ENCODE results near the gene OPN3.

Gene OPN3

GRCh38 chr1:241605146-241605805 lies 34.9 kb downstream of the OPN3 start:
- H3K4me3 Mint-ChIP-seq = no peak overlapping the region
- H3K27me3 Mint-ChIP-seq (ENCODE audit: low read depth) = no peaks in the 10 kb centered on the region
- peaks cover 9% of the 10 kb centered on the region for H3K36me3 Mint-ChIP-seq (ENCODE audit: low read depth)
- no peak overlapping the region for H3K27ac Mint-ChIP-seq
- no peak for DNase-seq (ENCODE audit: low spot score)
- H3K4me1 Mint-ChIP-seq (ENCODE audit: low read depth) = no peaks in the 10 kb centered on the region
- no peaks in the 10 kb centered on the region for H3K9me3 Mint-ChIP-seq

DNA sequence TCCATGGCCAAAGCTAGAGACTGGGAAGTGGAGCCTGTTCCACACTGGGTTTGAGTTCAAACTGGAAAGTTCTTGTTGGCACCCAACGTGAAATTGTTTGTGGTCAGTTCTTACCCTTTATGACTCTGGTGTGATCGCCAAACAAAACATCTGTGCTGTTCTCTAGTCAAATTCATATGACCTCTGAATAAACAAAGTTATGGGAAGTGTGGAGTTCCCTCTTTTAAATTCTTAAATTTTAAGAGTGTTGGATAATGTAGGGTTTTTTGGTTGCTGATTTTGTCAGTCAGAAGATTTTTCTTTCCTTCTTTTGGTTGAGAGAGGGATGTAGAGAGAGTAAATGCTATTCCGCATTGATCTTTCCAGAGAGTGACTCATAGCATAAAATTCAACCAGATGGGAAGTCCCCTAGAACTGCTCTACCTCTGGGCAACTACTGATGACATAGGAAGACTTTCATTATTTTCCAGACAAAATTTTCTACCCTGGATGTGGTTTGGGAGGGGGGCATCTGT lies 36.4 kb downstream of the OPN3 start:
- H3K9me3 Mint-ChIP-seq = no peaks in the 10 kb centered on the region
- no peak overlapping the region for H3K27ac Mint-ChIP-seq
- DNase-seq (ENCODE audit: low spot score) = no peak
- H3K4me3 Mint-ChIP-seq = no peak overlapping the region
- peaks cover 9% of the 10 kb centered on the region for H3K36me3 Mint-ChIP-seq (ENCODE audit: low read depth)
- H3K27me3 Mint-ChIP-seq (ENCODE audit: low read depth) = no peaks in the 10 kb centered on the region
- H3K4me1 Mint-ChIP-seq (ENCODE audit: low read depth) = no peaks in the 10 kb centered on the region

GRCh38 chr1:241600496-241600901 lies 39.7 kb downstream of the OPN3 start:
- Mint-ChIP-seq H3K4me1 (ENCODE audit: low read depth) (no peaks in the 10 kb centered on the region), H3K36me3 (ENCODE audit: low read depth) (peaks cover 9% of the 10 kb centered on the region), H3K4me3 (no peak overlapping the region), H3K27me3 (ENCODE audit: low read depth) (no peaks in the 10 kb centered on the region), H3K9me3 (no peaks in the 10 kb centered on the region), H3K27ac (no peak overlapping the region)
- no peak for DNase-seq (ENCODE audit: low spot score)

- H3K27me3 Mint-ChIP-seq (ENCODE audit: low read depth) = no peaks in the 10 kb centered on the region
- H3K4me1 Mint-ChIP-seq (ENCODE audit: low read depth) = no peaks in the 10 kb centered on the region
- H3K4me3 Mint-ChIP-seq = no peak overlapping the region
- H3K36me3 Mint-ChIP-seq (ENCODE audit: low read depth) = peaks cover 11% of the 10 kb centered on the region
- no peak overlapping the region for H3K27ac Mint-ChIP-seq
- DNase-seq (ENCODE audit: low spot score) = no peak
- no peaks in the 10 kb centered on the region for H3K9me3 Mint-ChIP-seq
These were observed 41.9 kb downstream of the OPN3 start for GRCh38 chr1:241598249-241598648.

DNA sequence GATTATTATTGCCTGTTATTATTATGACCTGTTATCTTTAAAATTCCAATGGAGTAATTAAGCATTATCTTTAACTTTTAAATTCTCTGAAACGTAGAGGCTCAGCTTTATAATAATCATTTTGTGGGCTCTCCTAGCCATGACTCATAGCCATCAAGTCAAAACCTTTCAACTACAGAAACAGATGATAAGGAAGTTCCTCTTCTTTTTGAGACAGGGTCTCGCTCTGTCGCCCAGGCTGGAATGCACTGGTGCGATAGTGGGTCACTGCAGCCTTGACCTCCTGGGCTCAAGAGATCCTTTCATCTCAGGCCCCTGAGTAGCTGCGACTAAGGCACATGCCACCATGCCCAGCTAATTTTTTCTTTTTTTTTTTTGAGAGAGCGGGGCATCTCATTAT lies 43.5 kb downstream of the OPN3 start:
- DNase-seq (ENCODE audit: low spot score) = no peak
- H3K9me3 Mint-ChIP-seq = no peaks in the 10 kb centered on the region
- peaks cover 5% of the 10 kb centered on the region for H3K36me3 Mint-ChIP-seq (ENCODE audit: low read depth)
- no peak overlapping the region for H3K27ac Mint-ChIP-seq
- no peaks in the 10 kb centered on the region for H3K27me3 Mint-ChIP-seq (ENCODE audit: low read depth)
- peaks cover 2% of the 10 kb centered on the region for H3K4me1 Mint-ChIP-seq (ENCODE audit: low read depth)
- H3K4me3 Mint-ChIP-seq = no peak overlapping the region

- DNase-seq (ENCODE audit: low spot score) = no peak
- H3K9me3 Mint-ChIP-seq = no peaks in the 10 kb centered on the region
- H3K36me3 Mint-ChIP-seq (ENCODE audit: low read depth) = peaks cover 2% of the 10 kb centered on the region
- no peak overlapping the region for H3K4me3 Mint-ChIP-seq
- peaks cover 3% of the 10 kb centered on the region for H3K4me1 Mint-ChIP-seq (ENCODE audit: low read depth)
- no peaks in the 10 kb centered on the region for H3K27me3 Mint-ChIP-seq (ENCODE audit: low read depth)
- H3K27ac Mint-ChIP-seq = no peak overlapping the region
These were observed 47.0 kb downstream of the OPN3 start for GRCh38 chr1:241593186-241593585.

GRCh38 chr1:241592273-241592958 lies 47.8 kb downstream of the OPN3 start:
- Mint-ChIP-seq H3K27ac (no peak overlapping the region), H3K36me3 (ENCODE audit: low read depth) (peaks cover 2% of the 10 kb centered on the region), H3K9me3 (no peaks in the 10 kb centered on the region), H3K27me3 (ENCODE audit: low read depth) (no peaks in the 10 kb centered on the region), H3K4me1 (ENCODE audit: low read depth) (peaks cover 3% of the 10 kb centered on the region), H3K4me3 (no peak overlapping the region)
- DNase-seq (ENCODE audit: low spot score) = no peak

DNA sequence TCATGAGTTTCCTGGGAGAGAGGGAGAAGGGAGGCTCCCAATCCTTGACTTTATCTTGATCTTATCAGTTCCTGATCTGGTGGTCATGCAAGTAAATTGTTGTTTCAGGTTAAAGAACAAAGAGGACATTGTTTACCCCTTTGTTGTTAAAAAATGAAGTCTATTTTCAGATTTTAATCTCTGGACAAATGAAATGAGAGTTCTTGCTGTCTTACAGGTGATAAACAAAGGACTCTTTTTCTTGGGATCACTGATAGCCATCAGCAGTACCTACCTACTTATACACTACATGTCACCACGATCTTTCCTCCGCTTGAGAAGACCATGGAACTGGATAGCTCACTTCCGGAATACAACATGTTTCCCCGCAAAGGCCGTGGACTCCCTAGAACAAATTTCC lies 48.4 kb downstream of the OPN3 start:
- no peaks in the 10 kb centered on the region for H3K27me3 Mint-ChIP-seq (ENCODE audit: low read depth)
- H3K36me3 Mint-ChIP-seq (ENCODE audit: low read depth) = peaks cover 2% of the 10 kb centered on the region
- H3K4me3 Mint-ChIP-seq = no peak overlapping the region
- no peak overlapping the region for H3K27ac Mint-ChIP-seq
- DNase-seq (ENCODE audit: low spot score) = no peak
- no peaks in the 10 kb centered on the region for H3K9me3 Mint-ChIP-seq
- peaks cover 3% of the 10 kb centered on the region for H3K4me1 Mint-ChIP-seq (ENCODE audit: low read depth)

DNA sequence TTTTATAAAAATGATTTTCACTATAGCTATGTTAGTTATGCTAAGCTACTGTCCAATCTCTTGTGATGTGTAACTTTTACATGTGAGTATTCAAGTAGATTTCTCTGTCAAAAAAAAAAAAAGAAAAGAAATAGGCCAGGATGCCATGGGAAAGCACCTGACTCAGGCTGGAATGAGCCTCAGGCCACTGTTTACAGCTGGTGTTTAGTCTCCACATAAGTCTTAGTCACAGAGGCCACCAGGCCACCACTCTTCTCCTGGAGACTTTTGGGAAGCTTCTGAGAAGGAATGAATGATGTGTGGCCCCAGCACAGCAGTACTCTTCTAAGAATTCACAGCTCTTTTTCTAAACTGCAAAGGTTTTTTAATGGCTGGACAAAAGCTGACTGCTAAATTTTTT lies 48.9 kb downstream of the OPN3 start:
- no peak for DNase-seq (ENCODE audit: low spot score)
- Mint-ChIP-seq H3K36me3 (ENCODE audit: low read depth) (peaks cover 2% of the 10 kb centered on the region), H3K4me1 (ENCODE audit: low read depth) (peaks cover 3% of the 10 kb centered on the region), H3K27ac (no peak overlapping the region), H3K9me3 (no peaks in the 10 kb centered on the region), H3K27me3 (ENCODE audit: low read depth) (no peaks in the 10 kb centered on the region), H3K4me3 (no peak overlapping the region)

DNA sequence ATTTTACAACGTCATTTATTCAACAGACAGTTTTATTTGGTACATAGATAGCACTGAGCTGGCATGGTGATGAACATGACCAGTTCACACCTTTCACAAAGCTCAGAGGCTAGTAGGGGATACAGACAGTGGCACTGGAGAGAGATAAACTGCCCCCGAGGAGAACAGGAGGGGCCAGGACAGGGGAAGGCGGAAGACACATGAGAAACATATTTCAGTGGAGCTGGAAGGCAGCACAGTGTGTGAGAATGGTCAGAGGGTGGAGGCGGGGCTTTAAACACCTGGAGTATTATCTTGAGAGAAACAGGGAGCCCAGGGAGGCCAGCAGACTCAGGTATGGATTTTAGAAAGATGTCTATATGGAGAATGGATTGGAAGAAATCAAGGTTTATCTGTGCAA lies 49.5 kb downstream of the OPN3 start:
- H3K36me3 Mint-ChIP-seq (ENCODE audit: low read depth) = peaks cover 2% of the 10 kb centered on the region
- peaks cover 3% of the 10 kb centered on the region for H3K4me1 Mint-ChIP-seq (ENCODE audit: low read depth)
- no peak overlapping the region for H3K27ac Mint-ChIP-seq
- H3K9me3 Mint-ChIP-seq = no peaks in the 10 kb centered on the region
- no peak for DNase-seq (ENCODE audit: low spot score)
- no peaks in the 10 kb centered on the region for H3K27me3 Mint-ChIP-seq (ENCODE audit: low read depth)
- H3K4me3 Mint-ChIP-seq = no peak overlapping the region

- Mint-ChIP-seq H3K4me3 (no peak overlapping the region), H3K27ac (no peak overlapping the region), H3K9me3 (no peaks in the 10 kb centered on the region), H3K27me3 (ENCODE audit: low read depth) (no peaks in the 10 kb centered on the region), H3K36me3 (ENCODE audit: low read depth) (no peaks in the 10 kb centered on the region), H3K4me1 (ENCODE audit: low read depth) (peaks cover 3% of the 10 kb centered on the region)
- DNase-seq (ENCODE audit: low spot score) = no peak
These were observed 50.6 kb downstream of the OPN3 start for GRCh38 chr1:241589521-241589920.

- peaks cover 3% of the 10 kb centered on the region for H3K4me1 Mint-ChIP-seq (ENCODE audit: low read depth)
- H3K4me3 Mint-ChIP-seq = no peak overlapping the region
- no peaks in the 10 kb centered on the region for H3K36me3 Mint-ChIP-seq (ENCODE audit: low read depth)
- H3K27me3 Mint-ChIP-seq (ENCODE audit: low read depth) = no peaks in the 10 kb centered on the region
- H3K27ac Mint-ChIP-seq = no peak overlapping the region
- H3K9me3 Mint-ChIP-seq = no peaks in the 10 kb centered on the region
- DNase-seq (ENCODE audit: low spot score) = no peak
These were observed 53.2 kb downstream of the OPN3 start for GRCh38 chr1:241586905-241587512.

- H3K9me3 Mint-ChIP-seq = no peaks in the 10 kb centered on the region
- no peaks in the 10 kb centered on the region for H3K27me3 Mint-ChIP-seq (ENCODE audit: low read depth)
- no peaks in the 10 kb centered on the region for H3K36me3 Mint-ChIP-seq (ENCODE audit: low read depth)
- H3K4me3 Mint-ChIP-seq = no peak overlapping the region
- no peak overlapping the region for H3K27ac Mint-ChIP-seq
- H3K4me1 Mint-ChIP-seq (ENCODE audit: low read depth) = no peaks in the 10 kb centered on the region
- DNase-seq (ENCODE audit: low spot score) = no peak
These were observed 57.2 kb downstream of the OPN3 start for GRCh38 chr1:241582921-241583321.

DNA sequence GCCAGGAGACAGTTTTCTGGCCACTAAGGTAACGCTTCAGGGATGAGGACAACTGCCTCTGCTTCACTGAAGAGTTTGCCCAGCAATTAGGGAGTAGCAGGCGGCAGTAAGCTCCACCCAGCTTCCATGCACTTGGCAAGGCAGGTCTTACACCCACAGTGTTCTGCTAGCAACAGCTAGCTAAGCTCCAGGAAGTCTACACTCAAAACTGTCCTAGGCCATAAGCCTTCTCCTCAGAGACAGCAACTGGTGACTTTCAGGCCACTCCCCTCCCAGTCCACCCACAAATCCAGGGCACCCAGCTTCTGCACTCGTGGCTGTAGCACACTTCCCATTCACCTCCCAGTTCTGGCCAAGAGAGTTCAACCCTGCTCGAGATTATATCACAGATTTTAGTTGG lies 60.7 kb downstream of the OPN3 start:
- DNase-seq (ENCODE audit: low spot score) = no peak
- Mint-ChIP-seq H3K4me3 (no peak overlapping the region), H3K36me3 (ENCODE audit: low read depth) (peaks cover 3% of the 10 kb centered on the region), H3K27ac (no peak overlapping the region), H3K4me1 (ENCODE audit: low read depth) (peaks cover 5% of the 10 kb centered on the region), H3K27me3 (ENCODE audit: low read depth) (peaks cover 7% of the 10 kb centered on the region), H3K9me3 (peaks cover 12% of the 10 kb centered on the region)

Data from T-helper 2 cell treated with Interferon-gamma antibody and Interleukin-4, amounts not matched to agents 5 μg/mL and 100 μg/mL, for 36 hours (primary cell).